Iris pigment epithelial cell (primary cell): ENCODE data around the gene POLR2F.
"Not testable (repeated sequence)": the region's sequence is repeated elsewhere in the genome, so short reads cannot be mapped to it uniquely, and the experiment has no call there.

Experiments used
- DNase-seq: peaks from one replicate; pipeline ENCODE4 v3.0.0-alpha.2; 2011; ENCODE audit warnings: low read depth

The POLR2F gene

DNA sequence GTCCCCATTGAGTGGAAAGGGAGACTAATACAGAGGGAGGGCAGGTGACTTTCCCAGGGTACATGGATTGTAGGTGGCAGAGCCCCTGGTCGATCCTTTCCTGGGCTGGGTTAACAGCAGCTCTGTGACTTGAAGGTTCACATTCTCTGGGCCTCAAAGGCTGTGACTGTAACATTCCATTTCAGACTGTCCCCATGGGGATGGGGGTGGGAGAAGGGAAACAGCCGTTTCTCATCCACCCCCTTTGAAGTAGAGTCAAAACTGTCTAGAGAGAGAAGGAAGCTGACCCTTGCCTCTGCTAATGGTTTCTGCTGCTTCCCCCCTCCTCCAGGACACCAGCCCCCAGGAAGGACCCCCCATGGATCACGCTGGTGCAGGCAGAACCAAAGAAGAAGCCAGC, 28.2 kb upstream of the POLR2F start:
- no peak for DNase-seq

DNA sequence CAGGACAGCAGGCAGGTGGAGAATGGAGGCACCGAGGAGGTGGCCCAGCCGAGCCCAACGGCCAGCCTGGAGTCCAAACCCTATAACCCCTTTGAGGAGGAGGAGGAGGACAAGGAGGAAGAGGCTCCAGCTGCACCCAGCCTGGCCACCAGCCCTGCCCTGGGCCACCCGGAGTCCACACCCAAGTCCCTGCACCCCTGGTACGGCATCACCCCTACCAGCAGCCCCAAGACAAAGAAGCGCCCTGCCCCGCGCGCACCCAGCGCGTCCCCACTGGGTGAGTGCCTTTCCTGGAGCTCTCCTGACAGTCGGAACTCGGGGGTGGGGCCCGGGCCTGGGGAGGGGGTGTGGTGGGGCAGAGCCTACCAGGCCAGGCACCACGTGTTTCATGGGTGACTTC, 27.7 kb upstream of the POLR2F start:
- no peak for DNase-seq

DNA sequence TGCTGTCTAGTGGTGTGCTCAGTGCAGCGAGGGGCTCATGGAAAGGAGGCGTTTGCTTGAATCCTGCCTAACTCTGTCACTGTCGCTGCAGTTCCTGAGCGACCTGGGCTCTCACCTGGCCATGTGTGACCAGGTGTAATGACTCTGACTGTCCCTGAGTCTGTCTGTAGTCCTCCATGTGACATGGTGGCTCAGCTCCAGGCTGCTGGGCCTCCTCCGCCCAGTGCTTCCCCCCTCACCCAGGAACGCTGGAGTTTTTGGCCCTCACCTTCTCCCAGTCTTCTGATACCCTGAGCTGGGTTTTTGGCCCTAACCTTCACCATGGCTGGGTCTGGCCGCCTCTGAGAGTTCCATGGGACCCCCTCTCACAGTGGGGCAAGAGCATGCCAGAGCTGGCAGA, 27.1 kb upstream of the POLR2F start:
- DNase-seq = no peak

DNA sequence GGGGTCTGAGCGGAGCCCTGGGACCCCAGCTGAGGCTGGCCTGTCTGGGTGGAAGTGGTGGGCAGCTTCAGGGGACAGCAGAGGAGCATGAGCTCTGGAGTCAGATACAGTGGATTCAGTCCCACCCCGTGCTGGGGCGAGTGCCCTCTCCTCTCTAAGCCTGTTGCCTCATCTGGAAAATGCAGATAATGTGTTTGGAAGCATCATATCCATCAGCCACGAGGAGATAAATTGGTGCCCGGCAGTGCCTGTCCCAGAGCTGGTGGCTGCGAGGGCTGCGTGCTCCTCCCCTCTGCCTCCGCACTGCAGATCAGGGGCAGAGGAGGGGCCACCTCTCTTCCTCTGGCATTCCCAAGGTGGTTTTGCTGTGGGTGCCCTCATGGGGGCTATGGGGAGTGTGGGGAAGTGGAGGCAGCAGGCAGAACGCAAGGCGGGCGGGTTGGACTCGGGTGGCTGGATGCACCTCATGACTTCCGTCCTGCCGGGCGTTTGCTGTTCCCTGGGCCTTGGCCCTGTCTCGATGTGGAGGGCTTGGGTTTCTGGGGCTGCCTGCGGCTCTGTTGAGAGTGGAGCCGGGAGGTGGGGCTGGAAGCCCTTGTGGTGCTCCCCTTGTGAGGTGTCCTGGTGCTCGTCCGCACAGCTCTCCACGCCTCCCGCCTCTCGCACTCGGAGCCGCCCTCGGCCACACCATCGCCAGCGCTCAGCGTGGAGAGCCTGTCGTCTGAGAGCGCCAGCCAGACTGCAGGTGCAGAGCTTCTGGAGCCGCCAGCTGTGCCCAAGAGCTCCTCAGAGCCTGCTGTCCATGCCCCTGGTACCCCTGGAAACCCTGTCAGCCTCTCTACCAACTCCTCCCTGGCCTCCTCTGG, 26.5 kb upstream of the POLR2F start:
- no peak for DNase-seq

GRCh38 chr22:37927637-37927936, 25.9 kb upstream of the POLR2F start:
- DNase-seq = no peak

DNA sequence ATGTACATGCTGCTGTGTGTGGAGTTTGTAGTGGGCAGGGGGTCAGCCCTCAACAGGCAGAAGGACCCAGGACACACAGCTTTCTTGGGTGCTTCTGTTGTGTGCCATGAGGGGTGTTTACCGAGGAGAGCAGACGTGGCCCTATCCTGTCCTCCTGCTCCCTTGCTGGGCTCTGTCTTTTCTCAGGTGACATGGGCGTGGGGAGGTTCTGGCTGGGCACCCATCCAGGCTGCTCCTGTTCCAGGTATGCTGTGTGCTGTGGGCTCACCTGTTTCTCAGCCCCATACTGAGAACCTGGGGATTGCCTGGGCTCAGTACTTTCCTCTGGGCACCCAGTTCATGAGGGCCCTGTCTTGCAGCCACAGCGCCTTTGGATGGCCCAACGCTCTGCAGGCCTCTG, 24.1 kb upstream of the POLR2F start:
- DNase-seq = no peak

DNA sequence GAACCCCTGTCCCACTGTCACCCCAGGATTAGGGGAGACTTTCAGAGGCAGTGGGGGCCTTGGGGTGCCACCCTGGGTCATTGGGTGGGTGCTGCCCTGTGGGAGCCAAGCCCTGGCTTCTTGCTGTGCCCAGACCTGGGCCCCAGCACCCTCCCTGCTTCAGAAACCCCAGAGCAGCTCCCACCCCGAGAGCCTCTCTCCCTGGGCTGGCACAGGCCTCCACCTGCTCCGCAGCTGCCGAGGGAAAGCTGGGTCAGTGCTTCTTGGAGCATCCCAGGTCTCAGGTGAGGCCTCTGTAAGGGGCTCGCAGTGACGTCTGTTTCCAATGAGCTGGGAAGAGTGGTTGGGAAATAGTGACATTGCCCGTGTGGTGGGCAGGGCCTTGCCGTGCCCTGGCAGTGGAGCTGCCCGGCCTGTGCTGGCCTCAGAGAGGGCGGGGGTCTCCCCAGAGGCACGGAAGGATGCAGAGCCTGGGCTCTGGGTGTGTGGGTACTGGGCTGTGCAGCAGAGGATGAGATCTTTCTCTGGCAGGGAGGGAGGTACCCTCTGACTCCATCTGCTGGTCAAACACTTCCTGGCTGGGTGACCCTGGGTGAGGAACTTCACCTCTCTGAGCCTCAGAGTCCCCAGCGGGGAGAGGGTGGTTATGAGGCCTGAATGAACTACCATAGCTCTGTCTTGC, 23.1 kb upstream of the POLR2F start:
- peak; percentile 37 for DNase-seq

DNA sequence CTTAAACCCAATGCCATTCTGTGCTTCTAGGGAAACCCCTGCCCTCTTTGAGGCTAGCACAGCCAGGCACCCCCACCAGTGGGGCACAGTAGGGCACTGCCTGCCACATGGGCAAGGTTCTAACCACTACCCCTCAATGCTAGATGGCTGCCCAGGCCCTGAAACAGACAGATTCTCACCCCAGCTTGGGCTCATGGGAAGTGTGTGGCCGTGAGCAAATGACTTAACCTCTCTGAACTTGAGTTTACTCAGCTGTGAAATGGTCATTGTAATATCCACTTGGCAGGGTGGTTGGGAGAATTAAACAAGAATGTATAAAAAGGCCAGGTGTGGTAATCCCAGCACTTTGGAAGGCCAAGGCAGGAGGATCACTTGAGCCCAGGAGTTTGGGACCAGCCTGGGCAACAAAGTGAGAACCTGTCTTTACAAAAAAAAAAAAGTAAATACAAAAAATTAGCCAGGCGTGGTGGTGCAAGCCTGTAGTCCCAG, 22.5 kb upstream of the POLR2F start:
- DNase-seq = no peak

- no peak for DNase-seq
Measured at GRCh38 chr22:37931893-37932389, 21.6 kb upstream of the POLR2F start.

GRCh38 chr22:37932401-37932800, 21.1 kb upstream of the POLR2F start:
- no peak for DNase-seq

DNA sequence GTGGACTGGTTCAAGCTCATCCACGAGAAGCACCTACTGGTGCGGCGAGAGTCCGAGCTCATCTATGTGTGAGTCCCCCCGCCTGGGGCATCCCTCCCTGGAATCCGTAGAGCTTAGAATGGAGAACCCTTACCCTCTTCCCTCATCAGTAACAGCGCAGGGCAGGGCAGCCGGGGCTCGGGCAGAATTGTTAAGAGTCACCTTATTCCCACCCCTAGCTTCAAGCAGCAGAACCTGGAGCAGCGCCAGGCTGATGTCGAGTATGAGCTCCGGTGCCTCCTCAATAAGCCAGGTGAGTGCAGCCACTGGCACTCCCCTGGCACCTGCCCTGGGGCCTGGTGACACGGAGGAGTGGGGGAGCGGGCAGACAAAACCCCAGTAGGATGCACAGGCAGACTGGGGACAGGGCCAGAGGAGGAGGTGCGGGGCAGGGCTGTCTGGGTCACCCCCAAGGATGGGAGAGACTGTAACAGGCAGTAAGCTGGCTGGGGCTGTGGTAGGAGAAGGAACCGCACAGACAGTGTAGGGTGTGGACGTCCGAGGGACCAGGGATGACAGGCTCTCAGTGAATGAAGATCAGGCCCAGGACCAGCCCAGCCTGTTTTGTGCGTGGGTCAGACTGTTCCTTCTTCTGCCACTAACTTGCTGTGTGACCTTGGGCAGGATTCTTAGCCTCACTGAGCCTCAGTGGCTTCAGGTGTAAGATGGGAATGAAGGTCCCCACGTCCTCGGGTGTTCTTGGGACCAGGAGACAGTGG, 20.5 kb upstream of the POLR2F start:
- no peak for DNase-seq

DNA sequence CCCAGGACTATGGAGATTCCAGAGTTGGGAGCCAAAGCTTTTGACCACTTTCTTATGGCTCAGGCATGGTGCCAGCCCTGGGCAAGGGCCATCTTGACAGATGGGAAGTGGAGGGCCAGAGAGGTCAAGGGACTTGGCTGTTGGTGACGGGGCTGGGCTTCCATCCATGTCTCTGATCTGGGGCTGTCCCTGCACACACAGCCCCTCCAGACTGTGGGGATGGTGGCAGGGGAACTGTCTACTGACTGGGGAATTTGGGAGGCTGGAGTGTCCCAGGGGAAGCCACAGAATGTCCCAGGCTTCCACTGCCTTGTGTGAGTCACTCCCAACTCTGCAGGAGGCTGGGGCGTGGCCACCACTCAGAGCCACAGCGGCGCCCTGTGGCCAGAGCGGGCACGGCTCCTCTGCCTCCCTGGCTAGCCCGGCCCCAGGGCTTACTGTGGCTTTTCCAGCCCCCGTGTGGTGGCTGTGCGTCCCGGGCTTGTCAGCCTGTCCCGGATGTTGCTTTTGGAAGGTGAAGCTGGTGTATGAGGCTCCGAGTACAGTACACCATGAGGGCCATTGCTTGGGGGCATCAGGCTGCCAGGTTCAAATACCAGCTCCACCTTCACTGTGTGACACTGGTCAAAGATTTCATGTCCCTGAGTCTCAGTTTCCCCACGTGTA, 19.7 kb upstream of the POLR2F start:
- DNase-seq = peak; percentile 88

DNA sequence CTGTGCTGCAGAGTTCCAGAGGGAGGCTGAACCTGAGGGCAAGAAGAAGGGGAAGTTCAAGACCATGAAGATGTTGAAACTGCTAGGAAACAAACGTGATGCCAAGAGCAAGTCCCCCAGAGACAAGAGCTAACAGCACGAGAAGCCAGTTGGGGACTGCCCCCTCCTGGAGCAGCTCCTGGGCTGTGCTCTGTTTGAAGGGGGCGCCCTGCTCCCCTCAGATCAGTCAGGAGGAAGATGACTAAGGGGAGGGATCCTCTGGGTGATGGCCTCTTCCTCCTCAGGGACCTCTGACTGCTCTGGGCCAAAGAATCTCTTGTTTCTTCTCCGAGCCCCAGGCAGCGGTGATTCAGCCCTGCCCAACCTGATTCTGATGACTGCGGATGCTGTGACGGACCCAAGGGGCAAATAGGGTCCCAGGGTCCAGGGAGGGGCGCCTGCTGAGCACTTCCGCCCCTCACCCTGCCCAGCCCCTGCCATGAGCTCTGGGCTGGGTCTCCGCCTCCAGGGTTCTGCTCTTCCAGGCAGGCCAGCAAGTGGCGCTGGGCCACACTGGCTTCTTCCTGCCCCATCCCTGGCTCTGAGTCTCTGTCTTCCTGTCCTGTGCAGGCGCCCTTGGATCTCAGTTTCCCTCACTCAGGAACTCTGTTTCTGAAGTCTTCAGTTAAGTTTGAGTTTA, 12.7 kb upstream of the POLR2F start:
- no peak for DNase-seq

DNA sequence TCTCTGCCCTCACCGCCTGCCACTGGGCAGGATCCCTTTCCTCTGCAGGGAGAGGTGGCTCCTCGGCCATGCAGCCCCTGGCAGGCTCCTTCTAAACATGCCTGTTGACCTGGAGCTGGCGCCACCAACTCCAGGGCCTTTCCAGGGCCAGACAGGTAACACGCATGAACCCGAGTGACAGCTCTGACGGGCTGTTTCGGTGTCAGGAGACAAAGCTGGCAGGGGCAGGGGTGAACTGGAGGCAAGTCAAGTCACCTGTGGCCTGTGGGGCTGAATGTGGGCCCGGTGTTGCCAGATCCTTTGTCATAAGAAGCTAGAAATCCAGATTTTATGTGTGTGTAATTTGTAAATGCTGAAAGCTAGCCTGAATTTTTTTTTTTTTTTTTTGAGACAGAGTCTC, 11.4 kb upstream of the POLR2F start:
- no peak for DNase-seq

DNA sequence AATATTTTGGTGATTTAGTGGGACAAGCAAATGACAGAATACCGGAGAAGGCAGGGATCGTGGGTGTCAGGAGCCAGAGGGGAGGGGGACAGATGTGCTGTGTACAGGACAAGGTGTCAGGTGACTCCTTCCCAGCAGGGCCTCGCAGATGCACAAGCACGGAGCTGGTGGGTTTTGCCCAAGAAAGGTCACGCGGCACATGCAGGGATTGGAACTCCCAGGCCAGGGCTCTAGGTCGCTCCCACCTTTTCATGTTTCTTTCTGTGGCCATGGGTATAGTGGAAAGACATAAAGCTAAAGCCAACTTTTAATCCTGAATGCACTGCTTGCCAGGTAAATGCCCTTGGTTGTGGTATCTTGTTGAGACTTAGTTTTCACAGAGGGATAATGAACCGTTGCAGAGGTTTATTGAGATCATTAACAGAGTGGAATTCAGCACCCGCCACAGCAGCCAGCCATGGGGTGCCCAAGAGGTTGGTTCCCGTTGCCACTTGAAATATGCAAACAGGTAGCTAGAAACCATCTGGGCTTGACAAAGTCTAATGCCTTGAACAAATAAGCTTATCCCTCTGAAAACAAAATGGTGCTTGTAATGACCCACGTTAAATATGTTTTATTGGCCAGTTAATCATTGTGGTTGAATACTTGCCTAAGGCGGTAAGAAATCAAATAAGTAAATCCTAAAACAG, 10.2 kb upstream of the POLR2F start:
- DNase-seq = no peak

GRCh38 chr22:37943825-37944198, 9.7 kb upstream of the POLR2F start:
- no peak for DNase-seq

DNA sequence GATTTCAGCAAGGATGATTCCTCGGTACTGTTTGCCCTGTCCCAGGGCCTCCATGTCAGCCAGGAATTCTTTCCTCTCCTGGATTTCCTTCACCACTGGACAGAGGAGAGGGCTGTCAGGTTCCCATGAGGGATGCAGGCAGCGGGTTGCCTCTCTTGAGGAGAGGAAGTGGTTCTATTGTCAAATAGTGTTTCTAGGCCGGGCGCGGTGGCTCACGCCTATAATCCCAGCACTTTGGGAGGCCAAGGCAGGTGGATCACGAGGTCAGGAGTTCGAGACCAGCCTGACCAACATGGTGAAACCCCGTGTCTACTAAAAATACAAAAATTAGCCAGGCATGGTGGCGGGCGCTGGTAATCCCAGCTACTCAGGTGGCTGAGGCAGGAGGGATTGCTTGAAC, 9.1 kb upstream of the POLR2F start:
- not testable (repeated sequence) for DNase-seq

GRCh38 chr22:37947142-37947795, 6.2 kb upstream of the POLR2F start:
- DNase-seq = not testable (repeated sequence)

GRCh38 chr22:37951305-37951704, 2.2 kb upstream of the POLR2F start:
- no peak for DNase-seq

DNA sequence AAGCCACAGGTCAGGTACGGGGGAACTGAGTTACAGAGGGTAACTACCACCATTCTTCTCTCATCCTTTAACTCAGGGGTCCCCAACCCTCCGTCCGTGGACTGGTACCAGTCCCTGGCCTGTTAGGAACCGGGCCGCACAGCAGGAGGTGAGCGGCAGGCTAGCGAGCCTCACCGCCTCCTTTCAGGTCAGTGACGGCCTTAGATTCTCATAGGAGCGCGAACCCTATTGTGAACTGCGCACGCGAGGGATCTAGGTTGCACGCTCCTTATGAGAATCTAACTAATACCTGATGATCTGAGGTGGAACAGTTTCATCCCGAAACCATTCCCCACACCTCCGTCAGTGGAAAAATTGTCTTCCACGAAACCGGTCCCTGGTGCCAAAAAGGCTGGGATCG, 870 bp upstream of the POLR2F start:
- not testable (repeated sequence) for DNase-seq

GRCh38 chr22:37953062-37953436, 450 bp upstream of the POLR2F start:
- DNase-seq = no peak
